ENCODE results near the gene FAM83D.

- TF ChIP-seq POLR2A (IDR thresholded peaks at IDR 0.05) = no peak
- peak; percentile 63 to 96 (median 88) for TF ChIP-seq CTCF (IDR thresholded peaks at IDR 0.05 in 8 of 11, conservative IDR thresholded peaks at IDR 0.05 in 3 of 11)
- TF ChIP-seq POLR2AphosphoS5 (IDR thresholded peaks at IDR 0.05) = peak; percentile 77 to 85 (median 80)
These were observed 32.6 kb upstream of the FAM83D start for GRCh38 chr20:38893565-38894090.
